ENCODE data around the gene UXT.

The UXT gene

GRCh38 chrX:47628982-47629381 lies 30.0 kb downstream of the UXT start:
- H3K4me3 ChIP-seq (ENCODE audit: low read length), result no peak overlapping the region
- TF ChIP-seq, protein P1, sequence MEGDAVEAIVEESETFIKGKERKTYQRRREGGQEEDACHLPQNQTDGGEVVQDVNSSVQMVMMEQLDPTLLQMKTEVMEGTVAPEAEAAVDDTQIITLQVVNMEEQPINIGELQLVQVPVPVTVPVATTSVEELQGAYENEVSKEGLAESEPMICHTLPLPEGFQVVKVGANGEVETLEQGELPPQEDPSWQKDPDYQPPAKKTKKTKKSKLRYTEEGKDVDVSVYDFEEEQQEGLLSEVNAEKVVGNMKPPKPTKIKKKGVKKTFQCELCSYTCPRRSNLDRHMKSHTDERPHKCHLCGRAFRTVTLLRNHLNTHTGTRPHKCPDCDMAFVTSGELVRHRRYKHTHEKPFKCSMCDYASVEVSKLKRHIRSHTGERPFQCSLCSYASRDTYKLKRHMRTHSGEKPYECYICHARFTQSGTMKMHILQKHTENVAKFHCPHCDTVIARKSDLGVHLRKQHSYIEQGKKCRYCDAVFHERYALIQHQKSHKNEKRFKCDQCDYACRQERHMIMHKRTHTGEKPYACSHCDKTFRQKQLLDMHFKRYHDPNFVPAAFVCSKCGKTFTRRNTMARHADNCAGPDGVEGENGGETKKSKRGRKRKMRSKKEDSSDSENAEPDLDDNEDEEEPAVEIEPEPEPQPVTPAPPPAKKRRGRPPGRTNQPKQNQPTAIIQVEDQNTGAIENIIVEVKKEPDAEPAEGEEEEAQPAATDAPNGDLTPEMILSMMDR (conservative IDR thresholded peaks at IDR 0.05; ENCODE audit: low read length), result no peak
- no peak for DNase-seq (ENCODE audit: low read depth)

- TF ChIP-seq, protein P1 (conservative IDR thresholded peaks at IDR 0.05; ENCODE audit: low read length), result no peak
Observed at GRCh38 chrX:47625365-47625764, 33.6 kb downstream of the UXT start.

DNA sequence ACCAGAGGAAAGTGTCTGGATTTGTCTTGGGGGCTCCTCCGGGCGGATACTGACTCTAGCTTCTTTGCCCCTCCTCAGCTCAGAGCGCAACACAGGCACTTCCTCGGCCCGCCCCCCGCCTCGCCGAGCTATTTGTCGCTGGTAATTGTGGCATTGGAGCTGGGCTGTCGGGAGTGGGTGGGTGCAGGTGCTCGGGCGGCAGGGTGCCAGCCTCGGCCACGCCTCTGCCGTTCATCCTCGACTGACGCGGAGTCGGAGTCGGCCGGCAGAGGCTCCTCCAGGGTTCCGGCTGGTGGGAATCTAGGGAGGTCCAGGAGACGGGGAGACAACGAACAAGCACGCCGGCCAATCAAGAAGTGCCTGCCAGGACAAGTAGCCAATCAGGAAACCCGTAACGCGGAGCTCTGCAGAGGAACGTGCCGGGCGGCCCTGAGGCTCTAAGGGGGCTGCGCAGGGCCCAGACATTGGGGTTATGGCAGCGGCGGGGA lies 35.4 kb downstream of the UXT start:
- DNase-seq (ENCODE audit: low read depth), result peak; percentile 74
- H3K4me3 ChIP-seq (ENCODE audit: low read length), result peak overlapping the region; percentile 42
- TF ChIP-seq, protein P1 (conservative IDR thresholded peaks at IDR 0.05; ENCODE audit: low read length), result no peak

More at GRCh38 chrX:47625365-47625764, 33.6 kb downstream of the UXT start:
- H3K4me3 ChIP-seq (ENCODE audit: low read length), result no peak overlapping the region
- no peak for DNase-seq (ENCODE audit: low read depth)

DNA sequence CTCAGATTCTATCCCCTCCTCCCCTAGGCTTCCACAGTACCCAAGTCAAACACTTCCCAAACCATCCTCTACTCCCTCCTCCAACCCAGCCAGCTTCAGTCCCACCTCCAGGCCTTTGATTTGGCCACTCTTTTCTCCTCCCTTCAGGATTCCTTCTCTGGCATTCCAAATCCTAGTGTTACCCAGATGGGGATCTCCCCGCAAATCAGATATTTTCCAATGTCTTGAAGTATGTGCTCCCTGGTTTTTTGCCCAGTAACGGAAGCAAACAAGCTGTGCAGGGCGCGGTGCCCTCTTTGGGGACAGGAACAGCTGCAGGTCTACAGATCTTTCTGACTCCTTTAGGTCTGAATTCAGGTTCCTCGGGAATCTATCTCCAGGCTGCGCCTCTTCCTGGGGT lies 37.1 kb downstream of the UXT start:
- no peak overlapping the region for H3K4me3 ChIP-seq (ENCODE audit: low read length)
- DNase-seq (ENCODE audit: low read depth), result no peak
- TF ChIP-seq, protein P1 (conservative IDR thresholded peaks at IDR 0.05; ENCODE audit: low read length), result no peak

GRCh38 chrX:47620303-47620685 lies 38.7 kb downstream of the UXT start:
- DNase-seq (ENCODE audit: low read depth), result no peak
- TF ChIP-seq, protein P1 (conservative IDR thresholded peaks at IDR 0.05; ENCODE audit: low read length), result no peak
- no peak overlapping the region for H3K4me3 ChIP-seq (ENCODE audit: low read length)

DNA sequence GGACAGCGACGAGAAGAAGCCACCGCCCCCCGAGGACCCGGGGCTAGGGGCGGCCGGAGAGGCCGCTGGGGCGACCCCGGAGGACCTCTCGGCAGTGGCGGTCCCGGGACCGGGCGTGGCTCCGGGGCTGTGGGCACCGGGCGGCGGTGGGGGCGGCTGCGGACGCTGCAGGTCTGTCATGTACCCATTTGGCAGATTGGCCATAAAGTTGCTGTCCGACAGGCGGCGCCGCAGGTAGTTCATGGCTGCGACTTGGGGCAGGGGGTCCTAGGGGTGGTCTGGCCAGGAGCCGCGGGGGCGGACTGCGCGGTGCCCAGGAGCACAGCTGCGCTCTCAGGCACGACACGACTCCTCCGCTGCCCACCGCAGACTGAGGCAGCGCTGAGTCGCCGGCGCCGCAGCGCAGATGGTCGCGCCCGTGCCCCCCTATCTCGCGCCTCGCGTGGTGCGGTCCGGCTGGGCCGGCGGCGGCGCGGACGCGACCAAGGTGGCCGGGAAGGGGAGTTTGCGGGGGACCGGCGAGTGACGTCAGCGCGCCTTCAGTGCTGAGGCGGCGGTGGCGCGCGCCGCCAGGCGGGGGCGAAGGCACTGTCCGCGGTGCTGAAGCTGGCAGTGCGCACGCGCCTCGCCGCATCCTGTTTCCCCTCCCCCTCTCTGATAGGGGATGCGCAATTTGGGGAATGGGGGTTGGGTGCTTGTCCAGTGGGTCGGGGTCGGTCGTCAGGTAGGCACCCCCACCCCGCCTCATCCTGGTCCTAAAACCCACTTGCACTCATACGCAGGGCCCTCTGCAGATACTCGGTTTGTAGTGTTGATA lies 39.3 kb downstream of the UXT start, which contains the start of gene SYN1:
TSS of gene SYN1 (minus strand) at position 372 of the 817 bp plus-strand sequence. CDS start at position 243, 129 bp downstream.
- H3K4me3 ChIP-seq (ENCODE audit: low read length), result peak within 1 kb of the TSS; percentile 45
- TF ChIP-seq, protein P1 (conservative IDR thresholded peaks at IDR 0.05; ENCODE audit: low read length), result no peak
- DNase-seq (ENCODE audit: low read depth), result peak; percentile 70
